ENCODE results near the gene KLHL35.

GRCh38 chr11:75463106-75463774 lies 30.2 kb upstream of the KLHL35 start:
- TF ChIP-seq POLR2A (IDR thresholded peaks at IDR 0.05), result no peak
- no peak for TF ChIP-seq CTCF (IDR thresholded peaks at IDR 0.05)

Measured in body of pancreas (tissue), 4 donors.